Activated CD4-positive, alpha-beta T cell treated with anti-CD3 and anti-CD28 coated beads for 48 hours (primary cell): ENCODE results near the gene PGC.

Source experiments
- DNase-seq: peaks from one replicate; pipeline ENCODE4 v3.0.0-alpha.2; 2020

Gene PGC

DNA sequence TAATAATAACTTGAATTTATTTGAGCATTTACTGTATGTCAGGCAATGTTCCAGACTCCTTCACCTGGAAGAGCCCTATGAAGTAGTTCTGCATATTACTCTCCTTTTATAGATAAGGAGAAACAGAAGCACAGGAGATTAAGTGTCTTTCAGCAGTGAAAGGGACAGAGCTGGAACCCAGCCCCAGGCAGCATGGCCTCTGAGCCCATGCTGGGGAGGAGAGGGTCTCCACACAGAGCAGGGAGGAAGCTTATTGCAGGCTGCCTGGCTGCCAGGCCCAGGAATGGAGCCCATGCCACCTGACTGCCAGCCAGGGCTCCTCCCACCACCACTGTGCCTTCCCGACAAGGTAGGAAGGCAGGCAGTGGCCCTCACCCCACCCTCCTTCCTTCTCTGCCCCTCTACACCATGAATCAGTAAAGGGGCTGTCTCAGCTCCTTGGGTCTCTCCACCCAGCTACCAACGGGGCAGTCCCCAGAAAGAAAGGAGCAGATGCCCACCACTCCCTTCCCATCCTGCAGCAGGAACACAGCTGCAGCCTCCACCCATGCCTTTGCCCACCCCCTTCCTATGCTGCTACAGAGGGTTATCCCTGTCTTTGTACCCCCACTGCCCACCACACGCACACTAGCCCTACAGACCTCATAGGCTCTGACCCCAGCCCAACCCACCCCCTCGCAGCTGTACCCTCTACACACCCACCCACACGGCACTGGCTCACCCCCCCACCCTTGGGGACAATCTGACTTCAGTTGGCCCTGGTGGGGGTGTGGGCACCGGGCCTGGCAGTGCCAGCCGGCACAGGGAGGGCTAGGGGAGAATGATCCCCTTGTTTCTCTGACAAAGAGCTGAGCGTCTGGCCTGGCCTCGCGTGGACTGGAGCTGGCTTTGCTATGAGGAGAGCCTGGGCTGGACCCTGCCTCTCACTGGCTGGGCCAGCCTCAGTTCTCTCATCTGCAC lies 53.6 kb downstream of the PGC start:
- no peak for DNase-seq

DNA sequence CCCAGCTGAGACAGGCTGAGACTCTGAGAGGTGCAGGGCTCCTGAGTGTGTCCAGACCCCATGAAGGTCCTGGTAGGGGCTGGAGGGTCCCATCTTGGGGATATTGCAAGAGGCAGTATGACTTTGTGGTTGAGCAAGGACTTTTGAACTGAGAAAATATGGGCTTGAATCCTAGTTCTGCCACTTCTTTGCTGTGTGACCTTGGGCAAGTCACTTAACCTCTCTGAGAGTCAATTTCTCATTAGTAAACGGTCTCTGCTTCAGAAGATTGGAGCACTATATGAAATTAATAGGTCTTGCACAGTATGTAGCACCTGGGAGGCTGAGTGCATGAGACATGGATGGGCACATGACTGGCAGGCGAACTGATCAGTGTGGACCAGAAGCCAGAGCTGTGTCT lies 54.5 kb downstream of the PGC start:
- DNase-seq = no peak

DNA sequence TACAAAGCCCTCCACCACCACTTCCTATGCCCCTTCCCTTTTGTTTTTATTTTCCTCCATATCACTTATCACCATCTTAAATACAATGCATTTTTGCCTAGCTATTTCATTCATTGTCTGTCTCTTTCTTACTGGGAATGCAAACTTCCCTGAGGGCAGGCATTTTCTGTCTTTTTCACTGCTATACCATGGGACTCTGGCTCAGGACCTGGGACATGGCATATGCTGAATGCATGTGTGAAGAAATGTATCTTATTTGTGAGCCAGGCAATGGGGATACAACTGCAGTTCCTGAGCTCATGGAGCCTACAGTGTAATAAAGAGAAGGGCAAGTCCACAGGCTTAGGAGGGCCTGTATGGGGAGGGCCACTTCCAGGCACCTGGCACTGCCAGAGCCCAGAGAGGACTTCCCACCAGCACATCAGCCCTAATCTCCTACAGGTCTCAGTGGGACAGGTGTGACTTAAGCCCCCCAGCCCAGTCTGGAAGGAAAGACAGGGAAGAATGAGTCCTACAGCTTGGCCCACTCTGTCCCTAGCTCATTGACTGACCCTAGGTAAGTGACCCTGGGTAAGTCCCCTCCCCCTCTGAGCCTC lies 55.0 kb downstream of the PGC start:
- DNase-seq = no peak

DNA sequence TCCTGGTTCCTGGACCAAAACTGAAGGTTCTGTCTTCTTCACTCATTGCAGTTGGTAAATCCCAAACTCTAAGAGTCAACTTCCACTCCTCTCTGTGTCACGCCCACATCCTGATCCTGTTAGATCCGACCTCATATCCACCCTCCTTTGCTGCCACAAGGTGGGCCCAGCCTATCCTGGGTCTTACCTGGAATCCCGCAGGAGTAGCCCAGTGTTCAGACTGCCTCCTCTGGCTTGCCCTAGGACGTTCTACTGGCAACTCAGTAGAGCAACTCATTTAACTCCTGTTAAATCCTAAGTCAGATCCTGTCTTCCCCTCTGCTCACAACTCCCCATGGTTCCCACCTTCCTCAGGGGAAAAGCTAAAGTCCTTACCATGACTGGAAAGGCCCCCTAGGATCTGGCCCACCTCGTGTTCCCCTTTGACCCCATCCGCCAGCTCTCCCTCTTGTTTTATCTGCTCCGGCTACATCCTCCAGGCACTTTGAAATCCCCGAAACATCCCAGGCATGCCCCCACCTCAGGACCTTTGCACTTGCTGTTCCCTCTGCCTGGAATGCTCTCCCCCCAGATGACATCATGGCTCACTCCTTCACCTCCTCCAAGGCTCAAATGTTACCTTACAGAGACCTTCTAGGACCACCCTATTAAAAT lies 55.6 kb downstream of the PGC start:
- DNase-seq = no peak

DNA sequence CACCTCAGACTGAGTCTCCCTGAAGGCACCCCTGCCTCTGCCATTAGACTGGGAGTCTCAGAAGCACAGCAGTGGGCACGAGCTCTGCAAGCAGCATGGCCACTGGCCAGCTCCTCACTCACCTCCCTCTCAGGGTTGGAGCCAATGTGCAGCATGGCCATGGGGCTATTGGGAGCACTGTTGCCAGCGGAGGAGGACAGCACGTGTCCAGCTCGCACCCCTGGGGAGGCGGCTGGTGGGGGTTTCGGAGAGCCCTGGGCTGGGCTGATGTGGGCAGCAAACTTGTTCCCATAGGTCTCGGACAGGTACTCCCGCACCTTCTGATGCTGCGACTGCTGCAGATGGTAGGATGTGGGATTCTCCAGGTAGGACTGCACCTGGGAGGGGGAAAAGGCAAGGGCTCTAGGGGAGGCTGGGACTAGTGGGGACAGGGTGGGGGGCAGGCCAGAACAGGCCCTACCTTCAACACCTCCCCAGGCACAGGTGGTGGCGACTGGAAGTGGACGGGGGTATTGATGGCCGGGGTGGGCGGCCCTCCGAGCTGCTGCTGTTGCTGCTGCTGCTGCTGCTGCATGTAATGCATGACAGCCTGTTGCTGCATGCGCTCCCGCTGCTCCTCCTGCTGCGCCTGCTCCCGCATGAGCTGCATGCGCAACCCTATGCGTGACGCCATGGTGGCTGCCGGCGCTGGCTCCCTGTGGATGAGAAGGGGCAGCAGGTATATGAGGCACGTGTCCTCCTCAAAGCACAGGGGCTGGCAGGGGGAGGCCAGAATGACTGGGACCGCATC lies 56.5 kb downstream of the PGC start:
- no peak for DNase-seq

DNA sequence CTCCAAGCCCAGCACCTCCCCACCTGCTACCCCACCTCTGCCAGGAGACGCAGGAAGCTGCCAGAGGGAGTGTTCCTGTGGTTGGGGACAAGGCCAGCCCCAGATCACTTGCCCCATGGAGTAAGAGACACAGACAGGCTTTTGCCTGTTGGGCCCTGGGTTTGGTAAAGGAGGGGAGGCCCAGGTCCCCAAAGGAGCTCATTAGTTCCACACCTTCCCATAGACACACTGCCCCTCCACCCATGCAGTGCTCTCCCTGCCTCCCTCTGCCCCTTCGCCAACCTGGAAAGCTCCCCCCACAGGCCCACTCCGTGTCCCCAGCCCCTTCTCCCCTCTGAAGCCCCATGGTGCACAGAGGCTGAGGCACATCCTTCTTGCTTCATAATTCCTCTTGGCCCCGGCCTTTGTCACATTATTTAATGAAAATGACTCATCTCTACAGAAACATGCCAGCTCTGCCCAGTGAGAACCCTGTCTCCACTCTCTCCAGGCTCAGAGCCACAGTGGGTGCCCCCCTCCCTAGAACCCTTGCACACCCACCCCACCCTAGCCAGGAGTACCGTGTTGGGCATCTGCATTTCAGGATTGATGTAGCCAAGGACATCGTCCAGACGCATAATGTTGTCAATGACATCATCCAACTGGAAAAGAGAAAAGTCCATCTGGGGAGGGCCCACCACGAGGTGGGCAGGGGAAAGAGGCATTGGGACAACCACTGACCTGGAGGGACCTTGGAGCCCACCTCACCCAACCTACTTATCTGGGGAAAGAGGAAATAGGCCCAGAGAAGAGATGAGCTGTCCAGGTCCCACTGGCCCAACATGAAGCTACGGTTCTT lies 57.8 kb downstream of the PGC start:
- DNase-seq = no peak

DNA sequence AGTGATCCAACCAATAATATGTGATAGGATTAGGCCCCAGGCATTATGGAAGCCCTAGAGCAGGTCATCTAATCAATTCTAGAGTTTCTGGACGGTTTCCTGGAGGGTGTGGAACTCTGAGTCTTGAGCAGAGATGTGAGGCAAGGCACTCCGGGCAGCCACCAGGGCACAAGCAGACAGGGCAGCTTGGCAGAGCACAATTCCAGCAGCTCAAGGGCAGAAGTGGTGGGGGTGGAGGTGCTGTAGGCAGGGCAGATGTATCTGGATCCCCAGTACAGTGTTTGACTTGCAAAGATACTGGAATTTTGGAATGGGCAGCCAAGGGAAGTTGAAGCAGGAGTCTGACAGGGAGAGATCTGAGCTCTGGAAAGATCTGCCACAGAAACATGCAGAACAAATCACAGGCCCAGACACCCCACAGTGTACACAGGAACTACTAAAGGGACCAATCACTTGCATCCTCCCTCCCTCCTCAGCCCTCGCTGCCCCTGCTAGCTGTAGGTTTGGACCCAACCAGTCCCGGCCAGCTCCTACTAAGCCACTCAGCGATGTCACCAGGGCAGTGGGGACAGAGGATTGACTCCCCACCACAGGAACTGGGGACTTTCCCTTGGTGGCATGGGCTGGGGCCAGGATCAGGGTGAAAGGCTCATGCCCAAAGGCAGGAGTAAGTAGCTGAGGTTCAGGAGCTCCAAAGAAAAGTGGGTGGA lies 58.8 kb downstream of the PGC start:
- no peak for DNase-seq

DNA sequence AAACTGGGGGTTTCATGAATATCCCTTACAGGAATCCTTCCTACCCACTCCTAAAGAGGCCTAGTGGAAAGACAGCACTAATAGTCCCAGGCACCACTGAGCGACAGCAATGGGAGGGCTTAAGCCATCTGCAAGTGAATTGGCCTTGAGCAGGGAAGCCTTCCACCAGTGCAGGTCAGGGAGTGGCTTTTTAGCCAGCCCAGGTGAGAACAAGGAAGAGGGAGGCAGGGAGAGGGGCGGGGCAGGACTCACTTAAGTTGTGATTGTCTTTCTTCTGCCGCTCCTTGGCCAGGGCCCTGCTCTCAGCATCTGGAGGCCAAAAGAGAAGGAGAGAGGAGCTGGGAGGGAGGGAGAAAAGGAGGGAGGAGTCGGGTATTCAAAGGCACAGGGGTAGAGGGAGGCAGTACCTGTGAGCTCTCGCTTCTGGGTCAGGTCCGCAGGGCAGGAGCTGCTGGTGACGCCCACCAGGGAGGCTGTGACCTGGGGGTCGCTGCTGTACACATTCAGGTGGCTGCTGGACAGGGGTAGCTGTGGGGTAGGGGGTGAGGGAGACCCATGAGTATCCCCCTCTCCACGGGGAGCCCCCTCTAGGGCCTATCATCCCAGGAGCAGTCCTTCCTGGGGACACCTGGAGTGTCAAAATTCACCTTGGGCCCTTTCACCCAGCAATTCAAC lies 59.6 kb downstream of the PGC start:
- no peak for DNase-seq
